BE2C (cell line): ENCODE measurements around the gene MAPK8IP1.

ENCODE experiments used
- DNase-seq: peaks from one replicate; pipeline ENCODE4 v3.0.0-alpha.2; 2020
- H3K27me3 ChIP-seq: fragments of 250-450 bp; sonication (Bioruptor Pico); 2 replicates; pipeline ENCODE4 v1.5.1; 2020; ENCODE audit warnings: mild to moderate bottlenecking
- H3K36me3 ChIP-seq: fragments of 250-450 bp; sonication (Bioruptor Pico); 2 replicates; pipeline ENCODE4 v1.5.1; 2020; ENCODE audit warnings: mild to moderate bottlenecking
- H3K4me1 ChIP-seq: fragments of 250-450 bp; sonication (Bioruptor Pico); 2 replicates; pipeline ENCODE4 v1.5.1; 2020
- H3K4me3 ChIP-seq: 2 replicates; pipeline ENCODE4 v1.5.1; 2011; ENCODE audit warnings: low read depth, low read length
- H3K9me3 ChIP-seq: fragments of 250-450 bp; sonication (Bioruptor Pico); 2 replicates; pipeline ENCODE4 v1.5.1; 2020
- CTCF ChIP-seq: IDR thresholded peaks from 2 replicates; pipeline ENCODE4 v1.5.1; 2012; ENCODE audit warnings: mild to moderate bottlenecking, low read depth, low read length

MAPK8IP1 gene

GRCh38 chr11:45894555-45895247 lies 9.2 kb downstream of the MAPK8IP1 start:
- H3K4me1 ChIP-seq, result peaks cover 27% of the 10 kb centered on the region
- DNase-seq, result no peak
- H3K4me3 ChIP-seq, result no peak overlapping the region
- no peaks in the 10 kb centered on the region for H3K9me3 ChIP-seq
- H3K36me3 ChIP-seq, result no peaks in the 10 kb centered on the region
- H3K27me3 ChIP-seq, result no peaks in the 10 kb centered on the region
- TF ChIP-seq CTCF, result no peak

GRCh38 chr11:45895553-45896259 lies 10.3 kb downstream of the MAPK8IP1 start:
- Histone ChIP-seq H3K9me3 (no peaks in the 10 kb centered on the region), H3K36me3 (no peaks in the 10 kb centered on the region), H3K4me3 (no peak overlapping the region), H3K27me3 (no peaks in the 10 kb centered on the region), H3K4me1 (peaks cover 27% of the 10 kb centered on the region)
- DNase-seq, result no peak
- TF ChIP-seq CTCF, result no peak

GRCh38 chr11:45896422-45896984 lies 11.1 kb downstream of the MAPK8IP1 start:
- H3K9me3 ChIP-seq, result no peaks in the 10 kb centered on the region
- H3K4me3 ChIP-seq, result no peak overlapping the region
- no peaks in the 10 kb centered on the region for H3K27me3 ChIP-seq
- TF ChIP-seq CTCF, result no peak
- peaks cover 27% of the 10 kb centered on the region for H3K4me1 ChIP-seq
- DNase-seq, result peak; percentile 67
- H3K36me3 ChIP-seq, result no peaks in the 10 kb centered on the region

- Histone ChIP-seq H3K4me3 (no peak overlapping the region), H3K27me3 (no peaks in the 10 kb centered on the region), H3K9me3 (no peaks in the 10 kb centered on the region), H3K36me3 (peaks cover 5% of the 10 kb centered on the region), H3K4me1 (peaks cover 27% of the 10 kb centered on the region)
- no peak for TF ChIP-seq CTCF
- DNase-seq, result no peak
Measured at GRCh38 chr11:45897556-45897955, 12.1 kb downstream of the MAPK8IP1 start.

GRCh38 chr11:45899086-45899447 lies 13.6 kb downstream of the MAPK8IP1 start:
- no peak for DNase-seq
- Histone ChIP-seq H3K36me3 (peaks cover 18% of the 10 kb centered on the region), H3K27me3 (no peaks in the 10 kb centered on the region), H3K9me3 (no peaks in the 10 kb centered on the region), H3K4me3 (peak overlapping the region; percentile 42), H3K4me1 (peaks cover 27% of the 10 kb centered on the region)
- no peak for TF ChIP-seq CTCF
